ENCODE results near the gene SYPL1.

The SYPL1 gene

DNA sequence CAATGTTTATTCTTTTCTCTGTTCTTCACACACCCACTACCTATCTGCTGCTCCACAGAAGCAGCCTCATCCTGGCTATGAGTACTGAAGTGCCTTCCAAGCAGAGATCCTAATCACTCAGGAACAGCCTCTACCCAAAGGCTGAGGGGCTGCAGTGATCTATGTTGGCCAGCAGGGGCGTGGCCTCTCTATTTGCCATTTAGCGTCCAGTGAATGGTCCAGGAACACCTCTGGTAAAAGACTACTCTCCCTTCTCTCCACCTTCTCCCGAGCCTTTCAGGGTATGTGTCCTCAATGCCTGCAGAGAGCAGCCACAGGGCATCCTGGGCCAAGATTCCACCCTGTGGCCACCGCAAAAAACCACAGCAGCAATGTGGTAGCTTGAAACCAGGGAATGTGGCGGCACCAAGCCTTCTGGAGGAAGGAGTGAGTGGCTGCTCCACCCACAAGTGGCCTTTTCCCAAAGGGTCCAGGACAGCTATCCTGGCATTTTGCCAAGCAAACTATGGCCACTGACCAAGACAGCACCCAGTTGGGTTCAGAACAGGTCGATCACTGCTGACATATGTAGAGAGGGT lies 70.9 kb downstream of the SYPL1 start:
- Mint-ChIP-seq H3K36me3 (ENCODE audit: insufficient read depth) (no peaks in the 10 kb centered on the region), H3K4me3 (no peak overlapping the region), H3K9me3 (no peaks in the 10 kb centered on the region), H3K27ac (no peak overlapping the region), H3K4me1 (ENCODE audit: low read depth in 2 of 2) (peaks cover 14 to 16% of the 10 kb centered on the region in 2 donors), H3K27me3 (peaks cover 6 to 46% of the 10 kb centered on the region in 2 donors)
- peak; percentile 30 for ATAC-seq (replicated peaks)
- DNase-seq, result peak; percentile 24 to 28 (median 27)
